A673 (cell line): Measurements from ENCODE around the gene SLX4IP. TPM values are rescaled to one million over a fixed set of nuclear protein-coding genes. Genes with fewer than 3 reads are reported as not detected.
A peak's percentile ranks its signal among the peaks of the same experiment; 100 is the strongest.

Experiments
- BruUV-seq: library from RNA; stranded (reverse); fragments of 400-500 nt; replicated peaks from 2 replicates; lab custom pipeline; 2021; lab: Mats Ljungman, UMichigan
- CTCF ChIA-PET: fragments of 300-600 bp; sonication (Branson Sonifier 250); formaldehyde crosslinking; loops from one replicate; lab custom pipeline; 2022; ENCODE audit warnings: antibody characterized with exemption; lab: Charles Lee
- POLR2A ChIA-PET: fragments of 300-600 bp; sonication (Branson Sonifier 250); formaldehyde crosslinking; loops from one replicate; lab custom pipeline; 2022; ENCODE audit warnings: antibody characterized with exemption; ENCODE audit not compliant: low non-redundant PET; lab: Charles Lee
- DNase-seq: peaks from one replicate; pipeline ENCODE4 v3.0.0-alpha.2; 2015; ENCODE audit warnings: low spot score
- H3K27ac ChIP-seq: fragments of 200-600 bp; sonication (generic); 2 replicates; pipeline ENCODE4 v1.5.1; 2016; ENCODE audit warnings: mixed run types, low read depth, mild to moderate bottlenecking, mixed read lengths, antibody characterized with exemption, low read length; ENCODE audit not compliant: poor library complexity, severe bottlenecking
- H3K27me3 ChIP-seq: fragments of 200-600 bp; sonication (generic); replicated peaks from 2 replicates; pipeline ENCODE4 v1.6.1; 2017; ENCODE audit warnings: mixed run types, low read depth, mild to moderate bottlenecking, mixed read lengths, antibody characterized with exemption, low read length; ENCODE audit not compliant: insufficient read depth, poor library complexity
- H3K36me3 ChIP-seq: fragments of 200-600 bp; sonication (generic); 2 replicates; pipeline ENCODE4 v1.6.1; 2016; ENCODE audit warnings: mixed run types, mild to moderate bottlenecking, mixed read lengths, antibody characterized with exemption, low read length; ENCODE audit not compliant: insufficient read depth, poor library complexity, severe bottlenecking
- H3K4me1 ChIP-seq: fragments of 200-600 bp; sonication (generic); 2 replicates; pipeline ENCODE4 v1.6.1; 2017; ENCODE audit warnings: mixed run types, mild to moderate bottlenecking, mixed read lengths, antibody characterized with exemption, low read length; ENCODE audit not compliant: insufficient read depth, poor library complexity, severe bottlenecking
- H3K4me3 ChIP-seq: fragments of 200-600 bp; sonication (generic); 2 replicates; pipeline ENCODE4 v1.5.1; 2016; ENCODE audit warnings: low read depth, mixed run types, mild to moderate bottlenecking, mixed read lengths, low read length; ENCODE audit not compliant: poor library complexity, severe bottlenecking
- H3K9me3 ChIP-seq: fragments of 200-600 bp; sonication (generic); 2 replicates; pipeline ENCODE4 v1.6.1; 2016; ENCODE audit warnings: mixed run types, low read depth, mild to moderate bottlenecking, mixed read lengths, antibody characterized with exemption, low read length; ENCODE audit not compliant: poor library complexity, severe bottlenecking
- EZH2 ChIP-seq: fragments of 200-600 bp; sonication (generic); IDR thresholded peaks from 2 replicates; pipeline ENCODE4 v1.6.1; 2017; ENCODE audit warnings: borderline replicate concordance, low read depth, mild to moderate bottlenecking, mixed read lengths, antibody characterized with exemption, low read length; ENCODE audit not compliant: poor library complexity, severe bottlenecking
- intact Hi-C: fragments of 100-400 bp; cut with micrococcal nuclease; formaldehyde crosslinking; loops from one replicate; pipeline ENCODE4 v1.10.0; 2022; ENCODE audit not compliant: unreplicated experiment
- total RNA-seq: library from RNA; stranded (reverse); gene quantifications from 2 replicates; pipeline ENCODE4 v1.2.3, GENCODE V29; 2021
- TF ChIP-seq, protein P1 (sequence below): fragments of 300-800, 200-600 bp; sonication (generic); conservative IDR thresholded peaks from 2 replicates; pipeline ENCODE4 v1.5.1; 2017; ENCODE audit warnings: low read depth, mild to moderate bottlenecking, antibody characterized with exemption, low read length, moderate library complexity, mixed read lengths

SLX4IP gene
- total RNA-seq, 1 experiment from 2014 or later: 9.8 TPM

DNA sequence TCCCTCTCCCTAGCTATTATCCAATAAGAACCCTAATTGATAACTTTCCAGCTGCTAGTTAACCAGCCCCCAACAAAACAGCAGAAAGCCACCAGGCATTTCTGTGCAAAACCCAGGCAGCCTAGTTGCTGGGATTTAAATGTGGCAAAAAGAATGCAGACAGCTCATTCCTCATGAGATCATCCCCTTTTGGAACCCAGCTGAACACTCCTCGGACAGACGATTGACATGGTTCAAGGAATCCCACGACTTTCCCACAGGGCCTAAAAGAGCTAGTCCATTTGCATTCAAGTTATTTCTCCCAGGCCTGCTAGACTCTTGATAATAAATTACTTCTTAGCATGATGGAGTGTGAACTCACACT lies 214.7 kb downstream of the SLX4IP start:
- ChIA-PET CTCF (no interaction called here), POLR2A (no interaction called here)
- no peak overlapping the region for H3K27ac ChIP-seq
- no peak for TF ChIP-seq EZH2
- TF ChIP-seq, protein P1, sequence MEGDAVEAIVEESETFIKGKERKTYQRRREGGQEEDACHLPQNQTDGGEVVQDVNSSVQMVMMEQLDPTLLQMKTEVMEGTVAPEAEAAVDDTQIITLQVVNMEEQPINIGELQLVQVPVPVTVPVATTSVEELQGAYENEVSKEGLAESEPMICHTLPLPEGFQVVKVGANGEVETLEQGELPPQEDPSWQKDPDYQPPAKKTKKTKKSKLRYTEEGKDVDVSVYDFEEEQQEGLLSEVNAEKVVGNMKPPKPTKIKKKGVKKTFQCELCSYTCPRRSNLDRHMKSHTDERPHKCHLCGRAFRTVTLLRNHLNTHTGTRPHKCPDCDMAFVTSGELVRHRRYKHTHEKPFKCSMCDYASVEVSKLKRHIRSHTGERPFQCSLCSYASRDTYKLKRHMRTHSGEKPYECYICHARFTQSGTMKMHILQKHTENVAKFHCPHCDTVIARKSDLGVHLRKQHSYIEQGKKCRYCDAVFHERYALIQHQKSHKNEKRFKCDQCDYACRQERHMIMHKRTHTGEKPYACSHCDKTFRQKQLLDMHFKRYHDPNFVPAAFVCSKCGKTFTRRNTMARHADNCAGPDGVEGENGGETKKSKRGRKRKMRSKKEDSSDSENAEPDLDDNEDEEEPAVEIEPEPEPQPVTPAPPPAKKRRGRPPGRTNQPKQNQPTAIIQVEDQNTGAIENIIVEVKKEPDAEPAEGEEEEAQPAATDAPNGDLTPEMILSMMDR: no peak
- no peak overlapping the region for H3K4me3 ChIP-seq
- no peaks in the 10 kb centered on the region for H3K27me3 ChIP-seq
- peaks cover 54% of the 10 kb centered on the region for H3K4me1 ChIP-seq
- no TSS peak for BruUV-seq
- intact Hi-C loops: loop anchor here (5.0 kb wide), 2 partner anchors 97 to 182 kb away; no protein-coding TSS in a partner anchor
- DNase-seq: no peak
- peaks cover 69% of the 10 kb centered on the region for H3K36me3 ChIP-seq
- H3K9me3 ChIP-seq: no peaks in the 10 kb centered on the region

GRCh38 chr20:10651227-10651990 lies 216.3 kb downstream of the SLX4IP start:
- no peaks in the 10 kb centered on the region for H3K9me3 ChIP-seq
- no peaks in the 10 kb centered on the region for H3K27me3 ChIP-seq
- no peak overlapping the region for H3K4me3 ChIP-seq
- TF ChIP-seq, protein P1: peak; percentile 29; the same call in 1 of the 2 replicates
- TF ChIP-seq EZH2: no peak
- H3K36me3 ChIP-seq: peaks cover 68% of the 10 kb centered on the region
- BruUV-seq: no TSS peak
- ChIA-PET CTCF (interaction anchor here (1.2 kb wide), 1 partner anchor 20 kb away, joined by 4 read pairs; no protein-coding TSS in a partner anchor), POLR2A (interaction anchor here (0.5 kb wide), 1 partner anchor 12 kb away, joined by 3 read pairs; no protein-coding TSS in a partner anchor)
- no peak overlapping the region for H3K27ac ChIP-seq
- DNase-seq: peak; percentile 76
- intact Hi-C loops: loop anchor here (5.0 kb wide), 1 partner anchor 184 kb away; no protein-coding TSS in a partner anchor
- H3K4me1 ChIP-seq: peaks cover 56% of the 10 kb centered on the region

- DNase-seq: peak; percentile 68
- Histone ChIP-seq H3K4me3 (no peak overlapping the region), H3K4me1 (peaks cover 56% of the 10 kb centered on the region), H3K27ac (peak overlapping the region; percentile 48), H3K27me3 (no peaks in the 10 kb centered on the region), H3K9me3 (no peaks in the 10 kb centered on the region), H3K36me3 (peaks cover 64% of the 10 kb centered on the region)
- intact Hi-C loops: loop anchor here (5.0 kb wide), 1 partner anchor 185 kb away; no protein-coding TSS in a partner anchor
- no peak for TF ChIP-seq EZH2
- TF ChIP-seq, protein P1: no peak
- ChIA-PET POLR2A (no interaction called here), CTCF (interaction anchor here (1.2 kb wide), 1 partner anchor 19 kb away, joined by 4 read pairs; no protein-coding TSS in a partner anchor)
- BruUV-seq: no TSS peak
Observed at GRCh38 chr20:10652185-10652584, 217.1 kb downstream of the SLX4IP start.
